MM.1S (cell line): ENCODE measurements around the gene BDKRB1.

Experiments used
- EZH2phosphoT487 ChIP-seq: fragments of 300-600 bp; sonication (generic); IDR thresholded peaks from 2 replicates; pipeline ENCODE4 v1.6.1; 2018; ENCODE audit warnings: antibody characterized with exemption, low read length
- TF ChIP-seq, protein P1 (sequence below): fragments of 300-600 bp; sonication (generic); IDR thresholded peaks from 2 replicates; pipeline ENCODE4 v1.5.1; 2016; ENCODE audit warnings: antibody characterized with exemption, low read length, mixed read lengths

DNA sequence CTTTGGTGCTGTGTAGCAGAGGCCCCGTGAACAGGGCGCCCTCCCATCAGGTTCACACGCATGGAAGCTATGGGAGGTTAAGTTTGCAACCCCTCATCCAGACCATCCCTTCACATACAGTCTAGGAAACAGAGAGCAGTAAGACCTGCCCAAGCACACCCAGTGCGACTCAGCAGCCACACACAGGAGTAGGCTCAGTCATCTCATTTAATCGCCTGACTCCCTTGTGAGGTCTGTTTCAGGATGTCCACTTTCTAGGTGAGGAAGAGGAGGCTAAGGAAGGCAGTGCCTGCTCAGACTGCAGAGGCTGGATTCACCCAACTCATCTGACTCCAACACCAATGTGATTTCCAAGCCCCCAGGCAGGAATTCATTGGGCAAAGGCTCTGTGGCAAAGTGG is 11.9 kb downstream of the BDKRB1 start:
- TF ChIP-seq, protein P1, sequence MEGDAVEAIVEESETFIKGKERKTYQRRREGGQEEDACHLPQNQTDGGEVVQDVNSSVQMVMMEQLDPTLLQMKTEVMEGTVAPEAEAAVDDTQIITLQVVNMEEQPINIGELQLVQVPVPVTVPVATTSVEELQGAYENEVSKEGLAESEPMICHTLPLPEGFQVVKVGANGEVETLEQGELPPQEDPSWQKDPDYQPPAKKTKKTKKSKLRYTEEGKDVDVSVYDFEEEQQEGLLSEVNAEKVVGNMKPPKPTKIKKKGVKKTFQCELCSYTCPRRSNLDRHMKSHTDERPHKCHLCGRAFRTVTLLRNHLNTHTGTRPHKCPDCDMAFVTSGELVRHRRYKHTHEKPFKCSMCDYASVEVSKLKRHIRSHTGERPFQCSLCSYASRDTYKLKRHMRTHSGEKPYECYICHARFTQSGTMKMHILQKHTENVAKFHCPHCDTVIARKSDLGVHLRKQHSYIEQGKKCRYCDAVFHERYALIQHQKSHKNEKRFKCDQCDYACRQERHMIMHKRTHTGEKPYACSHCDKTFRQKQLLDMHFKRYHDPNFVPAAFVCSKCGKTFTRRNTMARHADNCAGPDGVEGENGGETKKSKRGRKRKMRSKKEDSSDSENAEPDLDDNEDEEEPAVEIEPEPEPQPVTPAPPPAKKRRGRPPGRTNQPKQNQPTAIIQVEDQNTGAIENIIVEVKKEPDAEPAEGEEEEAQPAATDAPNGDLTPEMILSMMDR, result no peak
- TF ChIP-seq EZH2phosphoT487, result no peak
